Activated naive CD4-positive, alpha-beta T cell treated with anti-CD3 and anti-CD28 coated beads, Interleukin-2, amount 10 ng/mL, durations not matched to agents 7 days and 5 days (primary cell): ENCODE measurements around the gene RNF44.

ENCODE experiments used
- CTCF ChIA-PET: fragments of 350-600 bp; sonication (Branson Sonifier 250); formaldehyde crosslinking; loops from one replicate; lab custom pipeline; 2021; ENCODE audit warnings: antibody characterized with exemption; lab: Charles Lee
- DNase-seq: peaks from one replicate; pipeline ENCODE4 v3.0.0-alpha.2; 2020
- H3K27ac Mint-ChIP-seq: one replicate; pipeline ENCODE4 v1.8.0; 2021; ENCODE audit warnings: mild to moderate bottlenecking, moderate library complexity, mixed read lengths
- H3K27me3 Mint-ChIP-seq: one replicate; pipeline ENCODE4 v1.8.0; 2021; ENCODE audit warnings: mild to moderate bottlenecking, mixed read lengths
- H3K36me3 Mint-ChIP-seq: one replicate; pipeline ENCODE4 v1.8.0; 2021; ENCODE audit warnings: mixed read lengths
- H3K4me1 Mint-ChIP-seq: one replicate; pipeline ENCODE4 v1.8.0; 2021; ENCODE audit warnings: mixed read lengths
- H3K4me3 Mint-ChIP-seq: one replicate; pipeline ENCODE4 v1.8.0; 2021; ENCODE audit warnings: mild to moderate bottlenecking, moderate library complexity, mixed read lengths
- H3K9me3 Mint-ChIP-seq: one replicate; pipeline ENCODE4 v1.8.0; 2021; ENCODE audit warnings: mixed read lengths

Gene RNF44

GRCh38 chr5:176536902-176537553, at the start of gene RNF44:
RNF44 (minus strand) TSS chr5:176537402; CDS start chr5:176532472, 4,930 bp downstream.
- H3K27ac Mint-ChIP-seq, result peak within 1 kb of the TSS; percentile 100
- no peaks in the 10 kb centered on the region for H3K9me3 Mint-ChIP-seq
- H3K36me3 Mint-ChIP-seq, result peaks cover 30% of the 10 kb centered on the region
- peak within 1 kb of the TSS; percentile 96 for H3K4me3 Mint-ChIP-seq
- CTCF ChIA-PET, result interaction anchor here (2.7 kb wide), 1 partner anchor 89 kb away, joined by 9 read pairs; no protein-coding TSS in a partner anchor
- H3K27me3 Mint-ChIP-seq, result no peaks in the 10 kb centered on the region
- peaks cover 68% of the 10 kb centered on the region for H3K4me1 Mint-ChIP-seq
- peak; percentile 98 for DNase-seq

GRCh38 chr5:176583076-176583475, 45.9 kb upstream of the RNF44 start:
- DNase-seq, result no peak
- H3K9me3 Mint-ChIP-seq, result peaks cover 22% of the 10 kb centered on the region
- peaks cover 14% of the 10 kb centered on the region for H3K27me3 Mint-ChIP-seq
- H3K4me3 Mint-ChIP-seq, result no peak overlapping the region
- peaks cover 5% of the 10 kb centered on the region for H3K36me3 Mint-ChIP-seq
- CTCF ChIA-PET, result interaction anchor here (1.1 to 1.2 kb wide), 2 partner anchors 9 to 13 kb away, joined by 3 read pairs; no protein-coding TSS in a partner anchor
- no peaks in the 10 kb centered on the region for H3K4me1 Mint-ChIP-seq
- no peak overlapping the region for H3K27ac Mint-ChIP-seq

- peaks cover 14% of the 10 kb centered on the region for H3K27me3 Mint-ChIP-seq
- no peak overlapping the region for H3K4me3 Mint-ChIP-seq
- CTCF ChIA-PET, result no interaction called here
- H3K36me3 Mint-ChIP-seq, result peaks cover 5% of the 10 kb centered on the region
- no peak for DNase-seq
- no peaks in the 10 kb centered on the region for H3K4me1 Mint-ChIP-seq
- peaks cover 20% of the 10 kb centered on the region for H3K9me3 Mint-ChIP-seq
- no peak overlapping the region for H3K27ac Mint-ChIP-seq
These were observed 44.2 kb upstream of the RNF44 start for GRCh38 chr5:176581361-176581760.

GRCh38 chr5:176579323-176579722, 42.1 kb upstream of the RNF44 start:
- Mint-ChIP-seq H3K36me3 (no peaks in the 10 kb centered on the region), H3K27me3 (peaks cover 14% of the 10 kb centered on the region), H3K9me3 (peaks cover 8% of the 10 kb centered on the region), H3K4me1 (peaks cover under 1% of the 10 kb centered on the region), H3K27ac (no peak overlapping the region), H3K4me3 (no peak overlapping the region)
- CTCF ChIA-PET, result interaction anchor here (0.7 to 2.2 kb wide), 3 partner anchors 9 to 163 kb away, joined by 3 to 13 read pairs (median 4); partner anchors contain the start of gene CLTB
- no peak for DNase-seq

GRCh38 chr5:176578391-176578808, 41.2 kb upstream of the RNF44 start:
- H3K36me3 Mint-ChIP-seq, result no peaks in the 10 kb centered on the region
- peaks cover 7% of the 10 kb centered on the region for H3K4me1 Mint-ChIP-seq
- peak; percentile 63 for DNase-seq
- peaks cover 18% of the 10 kb centered on the region for H3K27me3 Mint-ChIP-seq
- no peak overlapping the region for H3K4me3 Mint-ChIP-seq
- H3K9me3 Mint-ChIP-seq, result no peaks in the 10 kb centered on the region
- CTCF ChIA-PET, result interaction anchor here (2.2 kb wide), 1 partner anchor 162 kb away, joined by 13 read pairs; the partner anchor contains the start of gene CLTB
- H3K27ac Mint-ChIP-seq, result no peak overlapping the region

- Mint-ChIP-seq H3K27ac (no peak overlapping the region), H3K4me1 (peaks cover 7% of the 10 kb centered on the region), H3K4me3 (no peak overlapping the region), H3K36me3 (no peaks in the 10 kb centered on the region), H3K27me3 (peaks cover 19% of the 10 kb centered on the region), H3K9me3 (no peaks in the 10 kb centered on the region)
- no peak for DNase-seq
- CTCF ChIA-PET, result interaction anchor here (0.6 to 2.2 kb wide), 2 partner anchors 161 to 248 kb away, joined by 4 to 13 read pairs; partner anchors contain the start of gene CLTB
These were observed 40.3 kb upstream of the RNF44 start for GRCh38 chr5:176577312-176578176.

- H3K9me3 Mint-ChIP-seq, result no peaks in the 10 kb centered on the region
- H3K4me3 Mint-ChIP-seq, result no peak overlapping the region
- peaks cover 31% of the 10 kb centered on the region for H3K27me3 Mint-ChIP-seq
- CTCF ChIA-PET, result no interaction called here
- H3K36me3 Mint-ChIP-seq, result no peaks in the 10 kb centered on the region
- H3K4me1 Mint-ChIP-seq, result peaks cover 7% of the 10 kb centered on the region
- DNase-seq, result no peak
- no peak overlapping the region for H3K27ac Mint-ChIP-seq
These were observed 38.6 kb upstream of the RNF44 start for GRCh38 chr5:176575488-176576422.

- Mint-ChIP-seq H3K27ac (no peak overlapping the region), H3K4me3 (no peak overlapping the region), H3K27me3 (peaks cover 37% of the 10 kb centered on the region), H3K9me3 (no peaks in the 10 kb centered on the region), H3K4me1 (peaks cover 7% of the 10 kb centered on the region), H3K36me3 (no peaks in the 10 kb centered on the region)
- no peak for DNase-seq
- CTCF ChIA-PET, result interaction anchor here (0.9 to 2.8 kb wide), 4 partner anchors 12 to 158 kb away, joined by 3 to 12 read pairs (median 7); partner anchors contain the start of gene CLTB
These were observed 37.9 kb upstream of the RNF44 start for GRCh38 chr5:176575066-176575465.

GRCh38 chr5:176574297-176574591, 37.0 kb upstream of the RNF44 start:
- Mint-ChIP-seq H3K27me3 (peaks cover 34% of the 10 kb centered on the region), H3K4me1 (peaks cover 7% of the 10 kb centered on the region), H3K9me3 (no peaks in the 10 kb centered on the region), H3K36me3 (no peaks in the 10 kb centered on the region), H3K27ac (no peak overlapping the region), H3K4me3 (no peak overlapping the region)
- CTCF ChIA-PET, result interaction anchor here (0.9 to 2.8 kb wide), 11 partner anchors 9 to 498 kb away, joined by 3 to 12 read pairs (median 6); partner anchors contain the start of gene CLTB
- no peak for DNase-seq

GRCh38 chr5:176573564-176574296, 36.5 kb upstream of the RNF44 start:
- Mint-ChIP-seq H3K27ac (no peak overlapping the region), H3K27me3 (peaks cover 34% of the 10 kb centered on the region), H3K4me3 (no peak overlapping the region), H3K4me1 (peaks cover 7% of the 10 kb centered on the region), H3K36me3 (no peaks in the 10 kb centered on the region), H3K9me3 (no peaks in the 10 kb centered on the region)
- DNase-seq, result peak; percentile 83
- CTCF ChIA-PET, result interaction anchor here (0.8 to 2.8 kb wide), 16 partner anchors 10 to 844 kb away, joined by 3 to 12 read pairs (median 4); partner anchors contain the start of gene CLTB

GRCh38 chr5:176570044-176570443, 32.8 kb upstream of the RNF44 start:
- no peak overlapping the region for H3K4me3 Mint-ChIP-seq
- peaks cover 7% of the 10 kb centered on the region for H3K4me1 Mint-ChIP-seq
- CTCF ChIA-PET, result interaction anchor here (0.7 to 1.9 kb wide), 9 partner anchors 10 to 840 kb away, joined by 3 to 14 read pairs (median 4); partner anchors contain the start of gene CLTB
- H3K9me3 Mint-ChIP-seq, result no peaks in the 10 kb centered on the region
- H3K27me3 Mint-ChIP-seq, result peaks cover 43% of the 10 kb centered on the region
- no peak overlapping the region for H3K27ac Mint-ChIP-seq
- no peak for DNase-seq
- H3K36me3 Mint-ChIP-seq, result no peaks in the 10 kb centered on the region

- Mint-ChIP-seq H3K27ac (no peak overlapping the region), H3K36me3 (no peaks in the 10 kb centered on the region), H3K27me3 (peaks cover 42% of the 10 kb centered on the region), H3K4me3 (no peak overlapping the region), H3K9me3 (no peaks in the 10 kb centered on the region), H3K4me1 (no peaks in the 10 kb centered on the region)
- CTCF ChIA-PET, result interaction anchor here (1.2 kb wide), 1 partner anchor 17 kb away, joined by 3 read pairs; no protein-coding TSS in a partner anchor
- DNase-seq, result no peak
These were observed 31.5 kb upstream of the RNF44 start for GRCh38 chr5:176568657-176569056.
